Sigmoid colon (tissue), 3 donors: Measurements from ENCODE around the gene MDK.

Experiments used
- POLR2A ChIP-seq, 2 donors: fragments of 450-650 bp; IDR thresholded peaks; one replicate each; pipeline ENCODE4 v1.6.1; 2016; ENCODE audit warnings: antibody characterized with exemption in 2 of 2, mild to moderate bottlenecking in 2 of 2, moderate library complexity in 2 of 2
- TF ChIP-seq, protein P1 (sequence below), 4 experiments: fragments of 450-650 bp in 3 of 4; fragments of 200-600 bp in 1 of 4; IDR thresholded peaks; one replicate each; pipeline ENCODE4 v1.5.1; 2016 to 2019; ENCODE audit warnings: antibody characterized with exemption in 4 of 4, mild to moderate bottlenecking in 3 of 4, moderate library complexity in 2 of 4

DNA sequence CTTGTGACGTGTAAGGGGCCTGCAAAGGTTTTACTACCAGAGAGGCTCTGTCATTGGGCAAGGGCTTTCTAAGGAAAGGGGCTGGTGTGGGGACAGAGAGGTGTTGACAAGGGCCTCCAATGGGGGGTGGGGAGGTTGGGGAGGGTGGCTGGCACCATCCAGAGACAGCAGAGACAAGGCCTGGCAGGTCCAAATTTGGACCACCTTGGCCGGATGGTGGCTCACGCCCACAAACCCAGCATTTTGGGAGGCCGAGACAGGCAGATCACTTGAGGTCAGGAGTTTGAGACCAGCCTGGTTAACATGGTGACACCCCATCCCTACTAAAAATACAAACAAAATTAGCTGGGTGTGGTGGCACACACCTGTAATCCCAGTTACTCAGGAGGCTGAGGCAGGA is 12.3 kb downstream of the MDK start:
- TF ChIP-seq, protein P1, sequence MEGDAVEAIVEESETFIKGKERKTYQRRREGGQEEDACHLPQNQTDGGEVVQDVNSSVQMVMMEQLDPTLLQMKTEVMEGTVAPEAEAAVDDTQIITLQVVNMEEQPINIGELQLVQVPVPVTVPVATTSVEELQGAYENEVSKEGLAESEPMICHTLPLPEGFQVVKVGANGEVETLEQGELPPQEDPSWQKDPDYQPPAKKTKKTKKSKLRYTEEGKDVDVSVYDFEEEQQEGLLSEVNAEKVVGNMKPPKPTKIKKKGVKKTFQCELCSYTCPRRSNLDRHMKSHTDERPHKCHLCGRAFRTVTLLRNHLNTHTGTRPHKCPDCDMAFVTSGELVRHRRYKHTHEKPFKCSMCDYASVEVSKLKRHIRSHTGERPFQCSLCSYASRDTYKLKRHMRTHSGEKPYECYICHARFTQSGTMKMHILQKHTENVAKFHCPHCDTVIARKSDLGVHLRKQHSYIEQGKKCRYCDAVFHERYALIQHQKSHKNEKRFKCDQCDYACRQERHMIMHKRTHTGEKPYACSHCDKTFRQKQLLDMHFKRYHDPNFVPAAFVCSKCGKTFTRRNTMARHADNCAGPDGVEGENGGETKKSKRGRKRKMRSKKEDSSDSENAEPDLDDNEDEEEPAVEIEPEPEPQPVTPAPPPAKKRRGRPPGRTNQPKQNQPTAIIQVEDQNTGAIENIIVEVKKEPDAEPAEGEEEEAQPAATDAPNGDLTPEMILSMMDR (IDR thresholded peaks at IDR 0.05), result no peak
- TF ChIP-seq POLR2A (IDR thresholded peaks at IDR 0.05), result no peak
